ENCODE data around the gene AGAP5. TPM values are rescaled to one million over a fixed set of nuclear protein-coding genes. Genes with fewer than 3 reads are reported as not detected.
"Not testable (repeated sequence)": the region's sequence is repeated elsewhere in the genome, so short reads cannot be mapped to it uniquely, and the experiment has no call there.

Gene AGAP5
- total RNA-seq, 6 donors from 2014 or later: 6.6 to 25.1 (median 8.7) TPM

DNA sequence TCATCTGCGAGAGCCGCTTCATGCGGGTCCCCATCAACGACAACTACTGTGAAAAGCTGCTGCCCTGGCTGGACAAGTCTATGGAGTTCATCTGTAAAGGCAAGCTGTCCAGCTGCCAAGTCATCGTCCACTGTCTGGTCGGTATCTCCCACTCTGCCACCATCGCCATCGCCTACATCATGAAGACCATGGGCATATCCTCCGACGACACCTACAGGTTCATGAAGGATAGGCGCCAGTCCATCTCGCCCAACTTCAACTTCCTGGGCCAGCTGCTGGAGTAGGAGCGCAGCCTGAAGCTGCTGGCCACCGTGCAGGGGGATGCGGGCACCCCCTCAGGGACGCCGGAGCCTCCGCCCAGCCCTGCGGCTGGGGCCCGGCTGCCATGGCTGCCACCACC is 34.5 kb upstream of the AGAP5 start:
- 92 to 98% methylated on average over 8 to 20 of the region's 20 CpGs for WGBS, 2 donors
- Histone ChIP-seq H3K4me1 (peaks cover 8 to 37% (median 22%) of the 10 kb centered on the region in 4 donors), H3K27ac (no peak overlapping the region), H3K9me3 (no peaks in the 10 kb centered on the region), H3K4me3 (no peak overlapping the region), H3K27me3 (no peaks in the 10 kb centered on the region), H3K36me3 (peaks cover 0 to 51% (median 23%) of the 10 kb centered on the region in 4 donors)
- ATAC-seq (ENCODE audit: low FRiP score in 2 of 2): no peak
- no peak for DNase-seq
- no peak for TF ChIP-seq POLR2A (IDR thresholded peaks at IDR 0.05)

DNA sequence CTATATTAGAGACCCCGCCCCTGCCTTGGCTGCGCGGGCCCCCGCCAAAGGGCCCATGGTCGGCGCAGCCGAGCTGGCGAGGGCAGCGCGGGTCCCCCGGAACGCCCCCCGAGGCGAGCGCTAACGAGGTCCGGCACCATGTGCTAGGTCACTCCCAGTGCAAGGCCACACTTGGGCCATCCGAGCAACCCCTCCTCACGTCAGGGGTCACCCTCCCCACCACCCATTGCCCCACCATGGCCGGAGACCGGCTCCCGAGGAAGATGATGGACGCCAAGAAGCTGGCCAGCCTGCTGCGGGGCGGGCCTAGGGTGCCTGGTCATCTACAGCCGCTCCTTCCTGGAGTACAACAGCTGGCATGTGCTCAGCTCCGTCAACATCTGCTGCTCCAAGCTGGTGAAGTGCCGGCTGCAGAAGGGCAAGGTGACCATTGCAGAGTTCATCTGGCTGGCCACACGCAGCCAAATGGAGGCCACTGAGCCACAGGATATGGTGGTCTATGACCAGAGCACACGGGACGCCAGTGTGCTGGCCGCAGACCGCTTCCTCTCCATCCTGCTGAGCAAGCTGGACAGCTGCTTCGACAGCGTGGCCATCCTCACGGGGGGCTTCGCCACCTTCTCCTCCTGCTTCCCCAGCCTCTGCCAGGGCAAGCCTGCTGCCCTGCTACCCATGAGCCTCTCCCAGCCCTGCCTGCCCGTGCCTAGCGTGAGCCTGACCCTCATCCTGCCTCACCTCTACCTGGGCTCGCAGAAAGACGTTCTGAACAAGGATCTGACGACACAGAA is 33.9 kb upstream of the AGAP5 start:
- Histone ChIP-seq H3K36me3 (peaks cover under 1 to 54% (median 25%) of the 10 kb centered on the region in 4 donors), H3K4me3 (peak overlapping the region in 2 of 4 donors; percentile 76 to 98), H3K9me3 (no peaks in the 10 kb centered on the region), H3K27ac (peak overlapping the region in 1 of 4 donors; percentile 90), H3K4me1 (peaks cover 8 to 37% (median 22%) of the 10 kb centered on the region in 4 donors), H3K27me3 (no peaks in the 10 kb centered on the region)
- 93 to 95% methylated on average over 24 to 42 of the region's 42 CpGs for WGBS, 2 donors
- ATAC-seq (ENCODE audit: low FRiP score in 2 of 2): no peak
- TF ChIP-seq POLR2AphosphoS5 (IDR thresholded peaks at IDR 0.05): no peak
- TF ChIP-seq, protein P1, sequence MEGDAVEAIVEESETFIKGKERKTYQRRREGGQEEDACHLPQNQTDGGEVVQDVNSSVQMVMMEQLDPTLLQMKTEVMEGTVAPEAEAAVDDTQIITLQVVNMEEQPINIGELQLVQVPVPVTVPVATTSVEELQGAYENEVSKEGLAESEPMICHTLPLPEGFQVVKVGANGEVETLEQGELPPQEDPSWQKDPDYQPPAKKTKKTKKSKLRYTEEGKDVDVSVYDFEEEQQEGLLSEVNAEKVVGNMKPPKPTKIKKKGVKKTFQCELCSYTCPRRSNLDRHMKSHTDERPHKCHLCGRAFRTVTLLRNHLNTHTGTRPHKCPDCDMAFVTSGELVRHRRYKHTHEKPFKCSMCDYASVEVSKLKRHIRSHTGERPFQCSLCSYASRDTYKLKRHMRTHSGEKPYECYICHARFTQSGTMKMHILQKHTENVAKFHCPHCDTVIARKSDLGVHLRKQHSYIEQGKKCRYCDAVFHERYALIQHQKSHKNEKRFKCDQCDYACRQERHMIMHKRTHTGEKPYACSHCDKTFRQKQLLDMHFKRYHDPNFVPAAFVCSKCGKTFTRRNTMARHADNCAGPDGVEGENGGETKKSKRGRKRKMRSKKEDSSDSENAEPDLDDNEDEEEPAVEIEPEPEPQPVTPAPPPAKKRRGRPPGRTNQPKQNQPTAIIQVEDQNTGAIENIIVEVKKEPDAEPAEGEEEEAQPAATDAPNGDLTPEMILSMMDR (IDR thresholded peaks at IDR 0.05): no peak
- TF ChIP-seq POLR2A (IDR thresholded peaks at IDR 0.05): no peak
- TF ChIP-seq EP300 (IDR thresholded peaks at IDR 0.05): no peak
- DNase-seq: peak in 1 of 2 donors; percentile 84

DNA sequence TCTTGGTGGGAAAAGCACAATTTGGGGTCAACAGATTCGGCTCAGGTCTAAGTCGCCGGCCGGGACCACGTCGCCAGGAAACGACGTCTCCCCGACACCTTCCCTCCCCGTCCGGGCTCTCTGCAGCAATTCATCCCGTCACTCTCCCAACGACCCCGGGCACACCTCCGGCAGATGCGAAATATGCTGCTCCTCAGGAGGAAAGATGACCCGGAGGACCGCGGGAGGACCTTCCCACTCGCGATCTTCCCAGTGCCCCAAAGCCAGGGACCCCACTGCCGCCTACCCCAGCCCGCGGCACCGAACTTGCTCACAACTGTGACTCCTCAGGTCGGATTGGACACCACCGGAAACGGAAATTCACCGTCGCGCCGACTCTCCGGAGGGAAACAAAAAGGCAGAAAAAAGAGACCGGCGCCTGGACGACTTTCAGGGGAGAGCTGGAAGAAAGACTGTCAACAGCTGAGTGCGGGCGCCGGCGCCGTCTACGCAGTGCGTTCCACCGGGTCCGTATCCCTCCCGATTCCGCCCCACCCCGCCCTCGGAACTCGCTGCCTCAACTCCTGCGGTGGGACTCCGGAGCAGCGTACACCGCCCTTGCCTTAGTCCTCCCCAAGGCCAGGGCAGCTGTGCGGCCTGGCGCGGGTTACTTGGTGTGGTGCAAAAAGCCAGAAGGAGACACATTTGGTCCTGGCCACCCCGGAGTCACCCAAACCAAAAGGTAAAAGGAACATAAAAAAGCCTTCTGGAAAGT is 32.4 kb upstream of the AGAP5 start:
- peak overlapping the region; percentile 89 to 94 (median 92) for H3K27ac ChIP-seq
- DNase-seq (peak; percentile 89 to 94), ATAC-seq (ENCODE audit: low FRiP score in 2 of 2) (peak; percentile 96 to 97)
- H3K4me3 ChIP-seq: peak overlapping the region; percentile 60 to 98 (median 81)
- WGBS, 2 donors: 0% methylated on average over 42 to 57 of the region's 58 CpGs
- H3K27me3 ChIP-seq: no peaks in the 10 kb centered on the region
- H3K9me3 ChIP-seq: no peaks in the 10 kb centered on the region
- TF ChIP-seq, protein P1 (IDR thresholded peaks at IDR 0.05): peak in 1 of 6 experiments; percentile 14
- TF ChIP-seq POLR2AphosphoS5 (IDR thresholded peaks at IDR 0.05) (peak; percentile 80 to 81), EP300 (IDR thresholded peaks at IDR 0.05) (no peak), POLR2A (IDR thresholded peaks at IDR 0.05) (peak in 3 of 4 donors; percentile 55 to 74 (median 69))
- H3K4me1 ChIP-seq: peaks cover 8 to 37% (median 22%) of the 10 kb centered on the region in 4 donors
- peaks cover 11 to 60% (median 35%) of the 10 kb centered on the region in 4 donors for H3K36me3 ChIP-seq

DNA sequence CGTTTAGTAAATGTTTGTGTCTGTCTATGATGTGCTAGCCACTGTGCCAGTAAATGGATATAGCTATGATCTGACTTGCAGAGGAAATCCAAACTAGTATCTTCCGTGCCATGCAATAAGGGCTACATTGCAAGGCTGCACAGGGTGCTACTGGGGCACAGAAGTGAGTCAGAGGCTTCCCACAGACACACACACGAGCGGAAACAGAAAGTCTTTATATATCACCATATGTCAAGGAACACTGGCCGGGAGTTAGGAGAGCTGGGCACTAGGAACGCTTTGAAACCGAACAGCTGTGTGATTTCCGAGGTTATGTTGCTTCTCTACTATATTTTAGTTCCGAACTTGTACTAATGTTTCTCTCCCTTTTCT is 31.9 kb upstream of the AGAP5 start:
- H3K4me1 ChIP-seq: peaks cover 8 to 34% (median 22%) of the 10 kb centered on the region in 4 donors
- ATAC-seq (ENCODE audit: low FRiP score in 2 of 2) (peak in 1 of 2 donors; percentile 38), DNase-seq (peak in 1 of 2 donors; percentile 39)
- peak overlapping the region; percentile 89 to 94 (median 92) for H3K27ac ChIP-seq
- H3K27me3 ChIP-seq, H3K9me3 ChIP-seq: not testable (repeated sequence)
- peak overlapping the region; percentile 60 to 98 (median 81) for H3K4me3 ChIP-seq
- H3K36me3 ChIP-seq: peaks cover 11 to 61% (median 39%) of the 10 kb centered on the region in 4 donors
- 0% methylated on average over 8 to 9 of the region's 9 CpGs for WGBS, 2 donors

DNA sequence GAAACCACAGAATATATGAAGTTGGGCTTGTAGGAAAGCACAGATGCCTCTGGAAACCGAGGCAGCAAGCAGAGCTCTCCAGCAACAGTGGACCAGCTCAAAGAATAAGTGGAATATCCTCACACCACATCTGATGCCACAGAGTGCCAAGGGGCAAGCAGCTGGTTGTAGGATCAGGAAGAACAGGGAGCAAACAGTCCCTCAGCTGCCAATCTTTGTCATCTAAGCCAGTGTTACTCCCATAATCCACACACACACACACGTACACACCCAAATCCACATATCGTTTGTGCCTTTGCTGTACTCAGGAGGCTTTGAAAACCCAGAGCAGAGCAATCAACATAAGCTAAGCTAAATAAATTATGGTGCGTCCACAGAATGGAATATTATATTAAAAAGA is 25.6 kb upstream of the AGAP5 start:
- WGBS, 2 donors: 92 to 99% methylated on average over 4 of the region's 4 CpGs
- ATAC-seq (ENCODE audit: low FRiP score in 2 of 2): no peak

DNA sequence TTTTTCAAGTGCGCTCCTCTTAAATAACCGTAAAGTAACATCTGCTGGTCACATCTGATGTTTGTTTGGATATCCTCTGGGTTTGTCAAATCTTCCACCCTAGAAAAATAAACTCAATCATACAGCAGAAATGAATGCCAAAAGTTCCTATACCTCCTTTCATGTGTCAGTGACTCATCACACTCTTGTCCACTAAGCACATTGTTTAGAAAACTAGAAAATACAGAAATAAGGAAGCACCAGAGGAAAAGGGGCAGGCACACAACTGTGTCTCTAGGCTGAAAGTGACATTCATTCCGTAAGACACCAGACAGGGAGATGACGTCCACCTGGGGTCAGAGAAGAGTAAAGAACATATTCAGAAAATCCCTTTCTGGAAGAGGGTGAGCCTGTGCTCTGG is 22.7 kb upstream of the AGAP5 start:
- not testable (repeated sequence) for H3K27me3 ChIP-seq; H3K4me1 ChIP-seq; DNase-seq; H3K4me3 ChIP-seq; ATAC-seq (ENCODE audit: low FRiP score in 2 of 2); H3K9me3 ChIP-seq
- TF ChIP-seq POLR2A (IDR thresholded peaks at IDR 0.05): peak in 1 of 4 donors; percentile 28
- H3K27ac ChIP-seq: peak overlapping the region in 2 of 4 donors; percentile 30 to 44
- H3K36me3 ChIP-seq: peaks cover 16 to 85% (median 53%) of the 10 kb centered on the region in 4 donors
- 80 to 82% methylated on average over 4 of the region's 4 CpGs for WGBS, 2 donors

More for the DNA sequence above, 25.6 kb upstream of the AGAP5 start:
- peaks cover 23 to 81% (median 52%) of the 10 kb centered on the region in 4 donors for H3K36me3 ChIP-seq
- H3K4me1 ChIP-seq: no peaks in the 10 kb centered on the region
- no peaks in the 10 kb centered on the region for H3K27me3 ChIP-seq
- H3K27ac ChIP-seq: no peak overlapping the region
- no peak for DNase-seq
- no peak for TF ChIP-seq POLR2A (IDR thresholded peaks at IDR 0.05)
- H3K4me3 ChIP-seq: no peak overlapping the region
- H3K9me3 ChIP-seq: no peaks in the 10 kb centered on the region

All from upper lobe of left lung (tissue), 6 donors.